ENCODE results near the gene ZNF432. TPM values are rescaled to one million over a fixed set of nuclear protein-coding genes. Genes with fewer than 3 reads are reported as not detected.

ZNF432 gene
- total and polyA plus RNA-seq, 2 experiments from 2014 or later = 3.3 to 13.2 TPM

Other genes with a start within 250 kb of the ZNF432 start
- gene ZNF577, start 160.9 kb downstream of the ZNF432 start, total RNA-seq (2014; rRNA removed; shearing (Covaris generic)) = 27.4 and 37.7 TPM in 2 replicates
- 11.2 and 18.3 TPM in 2 replicates for gene ZNF577, start 160.9 kb downstream of the ZNF432 start, polyA plus RNA-seq (2016; fragmentation: Nextera tagmentation; extraction: Ambion mirVana)
- 68.9 and 75.5 TPM in 2 replicates for gene ZNF649, start 143.8 kb downstream of the ZNF432 start, total RNA-seq (2014; rRNA removed; shearing (Covaris generic))
- 29.2 and 40.6 TPM in 2 replicates for gene ZNF649, start 143.8 kb downstream of the ZNF432 start, polyA plus RNA-seq (2016; fragmentation: Nextera tagmentation; extraction: Ambion mirVana)
- 11.6 and 18.1 TPM in 2 replicates for gene ZNF613, start 121.4 kb downstream of the ZNF432 start, total RNA-seq (2014; rRNA removed; shearing (Covaris generic))
- 6.0 and 13.8 TPM in 2 replicates for gene ZNF613, start 121.4 kb downstream of the ZNF432 start, polyA plus RNA-seq (2016; fragmentation: Nextera tagmentation; extraction: Ambion mirVana)
- 5.6 and 5.8 TPM in 2 replicates for gene ZNF350, start 62.0 kb downstream of the ZNF432 start, total RNA-seq (2014; rRNA removed; shearing (Covaris generic))
- 3.6 and 7.6 TPM in 2 replicates for gene ZNF350, start 62.0 kb downstream of the ZNF432 start, polyA plus RNA-seq (2016; fragmentation: Nextera tagmentation; extraction: Ambion mirVana)
- gene ZNF615, start 40.6 kb downstream of the ZNF432 start, total RNA-seq (2014; rRNA removed; shearing (Covaris generic)) = 11.0 and 11.4 TPM in 2 replicates
- gene ZNF615, start 40.6 kb downstream of the ZNF432 start, polyA plus RNA-seq (2016; fragmentation: Nextera tagmentation; extraction: Ambion mirVana) = 3.7 and 4.5 TPM in 2 replicates
- gene ZNF614, start 20.5 kb downstream of the ZNF432 start, total RNA-seq (2014; rRNA removed; shearing (Covaris generic)) = 21.6 and 26.2 TPM in 2 replicates
- 7.8 and 9.1 TPM in 2 replicates for gene ZNF614, start 20.5 kb downstream of the ZNF432 start, polyA plus RNA-seq (2016; fragmentation: Nextera tagmentation; extraction: Ambion mirVana)
- gene ZNF841, start 46.9 kb upstream of the ZNF432 start, total RNA-seq (2014; rRNA removed; shearing (Covaris generic)) = 12.8 and 20.0 TPM in 2 replicates
- 3.8 and 5.3 TPM in 2 replicates for gene ZNF841, start 46.9 kb upstream of the ZNF432 start, polyA plus RNA-seq (2016; fragmentation: Nextera tagmentation; extraction: Ambion mirVana)
- 28.3 and 28.8 TPM in 2 replicates for gene ZNF616, start 91.1 kb upstream of the ZNF432 start, total RNA-seq (2014; rRNA removed; shearing (Covaris generic))
- gene ZNF616, start 91.1 kb upstream of the ZNF432 start, polyA plus RNA-seq (2016; fragmentation: Nextera tagmentation; extraction: Ambion mirVana) = 10.4 and 13.3 TPM in 2 replicates
- 15.7 and 18.6 TPM in 2 replicates for gene ZNF836, start 122.8 kb upstream of the ZNF432 start, total RNA-seq (2014; rRNA removed; shearing (Covaris generic))
- 9.8 and 11.8 TPM in 2 replicates for gene ZNF836, start 122.8 kb upstream of the ZNF432 start, polyA plus RNA-seq (2016; fragmentation: Nextera tagmentation; extraction: Ambion mirVana)
- 345 and 381 TPM in 2 replicates for gene PPP2R1A, start 141.2 kb upstream of the ZNF432 start, total RNA-seq (2014; rRNA removed; shearing (Covaris generic))
- gene PPP2R1A, start 141.2 kb upstream of the ZNF432 start, polyA plus RNA-seq (2016; fragmentation: Nextera tagmentation; extraction: Ambion mirVana) = 212 and 238 TPM in 2 replicates
- gene ZNF766, start 220.7 kb upstream of the ZNF432 start, total RNA-seq (2014; rRNA removed; shearing (Covaris generic)) = 23.5 and 29.3 TPM in 2 replicates
- 20.3 and 22.1 TPM in 2 replicates for gene ZNF766, start 220.7 kb upstream of the ZNF432 start, polyA plus RNA-seq (2016; fragmentation: Nextera tagmentation; extraction: Ambion mirVana)
- 34.1 and 39.4 TPM in 2 replicates for gene ZNF480, start 248.3 kb upstream of the ZNF432 start, total RNA-seq (2014; rRNA removed; shearing (Covaris generic))
- 28.8 and 37.9 TPM in 2 replicates for gene ZNF480, start 248.3 kb upstream of the ZNF432 start, polyA plus RNA-seq (2016; fragmentation: Nextera tagmentation; extraction: Ambion mirVana)

Measured in GM23338 (cell line).